ENCODE data around the gene CEL.

The CEL gene

DNA sequence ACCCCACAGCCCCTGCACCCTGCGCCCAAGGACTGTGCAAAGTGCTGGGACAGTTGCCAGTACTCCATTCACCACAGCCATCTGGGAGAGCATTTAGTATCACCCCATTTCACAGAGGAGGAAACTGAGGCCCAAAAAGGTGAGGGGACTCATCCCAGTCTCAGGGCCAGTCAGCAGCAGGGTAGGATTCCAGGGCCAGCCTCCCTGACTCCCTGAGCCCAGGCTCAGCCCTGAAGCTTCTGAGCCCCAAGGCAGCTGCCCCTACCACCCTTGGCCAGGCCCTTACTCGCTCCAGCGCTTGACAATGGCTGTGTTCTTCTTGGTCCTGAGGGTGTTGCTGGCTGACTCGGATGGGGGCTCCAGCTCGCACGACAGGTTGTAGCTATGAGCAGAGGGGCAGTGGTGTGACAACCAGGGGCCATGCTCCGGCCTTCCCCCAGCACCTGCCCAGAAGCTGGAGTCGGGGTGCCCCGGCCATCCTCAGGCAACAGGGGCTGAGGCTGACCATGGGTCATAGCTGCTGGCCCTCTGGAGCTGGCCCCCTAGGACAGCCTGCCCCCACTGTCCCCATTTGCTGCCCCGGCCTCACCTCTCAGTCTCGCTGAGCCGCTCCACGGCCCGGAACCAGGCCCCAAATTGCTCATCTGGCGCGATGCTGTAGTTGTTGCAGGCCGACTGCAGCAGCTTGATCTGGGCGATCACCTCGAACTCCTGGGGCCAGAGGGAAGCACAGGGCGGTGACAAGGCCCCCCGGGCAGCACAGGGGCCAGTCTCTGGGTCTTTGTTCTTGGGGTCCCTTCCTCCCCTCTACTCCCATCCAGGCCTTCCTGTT, 40.6 kb downstream of the CEL start:
- Histone ChIP-seq H3K36me3 (ENCODE audit: control insufficient read depth in 2 of 2, insufficient read depth in 1 of 2, low read length in 2 of 2) (peaks cover 0 to 96% of the 10 kb centered on the region in 2 experiments; a peak in 2 of 3 replicates), H3K4me1 (ENCODE audit: control insufficient read depth, insufficient read depth, low read length) (no peaks in the 10 kb centered on the region), H3K27ac (ENCODE audit: extremely low read depth, low read depth, low read length) (no peak overlapping the region), H3K9me3 (ENCODE audit: control insufficient read depth, insufficient read depth, low read depth, low read length) (no peaks in the 10 kb centered on the region), H3K4me3 (ENCODE audit: low read depth, low read length) (no peak overlapping the region)
- no peak for TF ChIP-seq ZNF777 (tag by site-specific recombination; IDR thresholded peaks at IDR 0.05; ENCODE audit: borderline replicate concordance)
- no peak for TF ChIP-seq ZIC2 (tag by site-specific recombination; IDR thresholded peaks at IDR 0.05)
- TF ChIP-seq FEZF1 (tag by site-specific recombination; IDR thresholded peaks at IDR 0.05) = no peak
- TF ChIP-seq ZNF133 (tag by site-specific recombination; IDR thresholded peaks at IDR 0.05) = no peak
- TF ChIP-seq ZNF843 (tag by site-specific recombination; IDR thresholded peaks at IDR 0.05) = no peak
- TF ChIP-seq ZBTB1 (tag by site-specific recombination; IDR thresholded peaks at IDR 0.05) = no peak
- TF ChIP-seq ZNF792 (tag by site-specific recombination; IDR thresholded peaks at IDR 0.05) = no peak
- POLR2A ChIA-PET = interaction anchor here (1.0 to 1.4 kb wide), 4 partner anchors 42 to 72 kb away, joined by 3 to 4 read pairs (median 3); partner anchors contain the start of gene GTF3C5
- CTCF ChIA-PET = interaction anchor here (0.6 to 22.4 kb wide), 22 partner anchors 8 to 805 kb away, joined by 3 to 342 read pairs (median 4); partner anchors contain the start of gene RALGDS

DNA sequence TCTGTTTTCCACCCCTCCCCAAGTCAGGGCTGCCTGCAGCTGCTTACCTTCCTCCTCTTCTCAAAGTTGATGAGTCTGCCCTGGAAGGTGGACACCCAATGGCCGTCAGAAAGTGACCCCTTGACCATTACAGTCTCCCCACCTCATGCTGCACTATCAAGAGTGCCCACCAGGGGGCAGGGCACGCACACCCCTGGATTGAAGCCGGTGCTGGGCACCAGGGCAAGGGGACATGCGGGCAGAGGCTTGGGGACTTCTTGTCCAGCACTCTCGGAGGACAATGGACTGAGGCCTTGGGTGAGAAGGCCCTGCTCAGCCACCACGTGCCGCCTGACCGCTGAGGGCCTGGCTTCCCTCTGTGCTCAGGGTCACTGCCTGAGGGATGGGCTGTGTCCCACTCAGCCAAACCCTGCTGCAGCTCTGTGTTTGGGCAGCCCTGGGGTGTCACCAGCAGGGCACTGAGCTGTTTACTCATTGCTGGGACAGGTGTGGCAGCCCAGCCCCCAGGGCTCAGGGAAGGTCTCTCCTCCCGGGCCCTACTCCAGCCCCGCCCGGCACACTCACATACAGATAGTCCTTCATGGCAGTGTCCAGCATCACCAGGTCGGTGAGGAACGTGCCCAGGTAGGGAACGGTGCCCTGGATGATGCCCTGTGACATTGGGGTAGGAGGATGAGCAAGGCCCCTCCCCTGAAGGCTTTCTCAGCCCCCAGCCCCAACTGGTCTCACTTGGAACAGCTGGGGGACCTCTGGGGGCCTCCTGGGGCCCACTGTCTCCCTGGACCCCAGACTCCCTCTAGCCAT, 41.6 kb downstream of the CEL start:
- H3K9me3 ChIP-seq (ENCODE audit: control insufficient read depth, insufficient read depth, low read depth, low read length) = no peaks in the 10 kb centered on the region
- H3K27ac ChIP-seq (ENCODE audit: extremely low read depth, low read depth, low read length) = no peak overlapping the region
- no peaks in the 10 kb centered on the region for H3K4me1 ChIP-seq (ENCODE audit: control insufficient read depth, insufficient read depth, low read length)
- ChIA-PET CTCF (interaction anchor here (0.6 to 22.4 kb wide), 22 partner anchors 9 to 623 kb away, joined by 3 to 342 read pairs (median 4); partner anchors contain the start of gene RALGDS), POLR2A (interaction anchor here (0.6 to 1.4 kb wide), 3 partner anchors 9 to 73 kb away, joined by 3 read pairs; partner anchors contain the start of gene GTF3C5)
- H3K4me3 ChIP-seq (ENCODE audit: low read depth, low read length) = no peak overlapping the region
- peaks cover 0 to 96% of the 10 kb centered on the region in 2 experiments; a peak in 2 of 3 replicates for H3K36me3 ChIP-seq (ENCODE audit: control insufficient read depth in 2 of 2, insufficient read depth in 1 of 2, low read length in 2 of 2)
- TF ChIP-seq ZNF571 (tag by site-specific recombination; IDR thresholded peaks at IDR 0.05) = no peak
- TF ChIP-seq ZBTB8A (tag by site-specific recombination; IDR thresholded peaks at IDR 0.05) = no peak
- TF ChIP-seq KLF1 (tag by site-specific recombination; IDR thresholded peaks at IDR 0.05) = peak; percentile 46
- TF ChIP-seq ZNF654 (tag by site-specific recombination; IDR thresholded peaks at IDR 0.05; ENCODE audit: low read depth) = peak; percentile 43
- TF ChIP-seq ZNF2 (tag by site-specific recombination; IDR thresholded peaks at IDR 0.05) = peak; percentile 57; the same call in 1 of the 2 replicates
- TF ChIP-seq, protein P1, sequence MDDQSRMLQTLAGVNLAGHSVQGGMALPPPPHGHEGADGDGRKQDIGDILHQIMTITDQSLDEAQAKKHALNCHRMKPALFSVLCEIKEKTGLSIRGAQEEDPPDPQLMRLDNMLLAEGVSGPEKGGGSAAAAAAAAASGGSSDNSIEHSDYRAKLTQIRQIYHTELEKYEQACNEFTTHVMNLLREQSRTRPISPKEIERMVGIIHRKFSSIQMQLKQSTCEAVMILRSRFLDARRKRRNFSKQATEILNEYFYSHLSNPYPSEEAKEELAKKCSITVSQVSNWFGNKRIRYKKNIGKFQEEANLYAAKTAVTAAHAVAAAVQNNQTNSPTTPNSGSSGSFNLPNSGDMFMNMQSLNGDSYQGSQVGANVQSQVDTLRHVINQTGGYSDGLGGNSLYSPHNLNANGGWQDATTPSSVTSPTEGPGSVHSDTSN (CRISPR knock-in tag; IDR thresholded peaks at IDR 0.05) = no peak
- no peak for TF ChIP-seq ZNF560 (tag by site-specific recombination; IDR thresholded peaks at IDR 0.05; ENCODE audit: borderline replicate concordance)
- no peak for TF ChIP-seq ZNF266 (tag by site-specific recombination; IDR thresholded peaks at IDR 0.05; ENCODE audit: low read depth)
- TF ChIP-seq ZNF544 (tag by site-specific recombination; IDR thresholded peaks at IDR 0.05) = no peak
- peak; percentile 78 for TF ChIP-seq BCL11A (tag by site-specific recombination; IDR thresholded peaks at IDR 0.05; ENCODE audit: low read depth)
- no peak for TF ChIP-seq KLF8 (tag by site-specific recombination; IDR thresholded peaks at IDR 0.05)
- TF ChIP-seq KLF16 (tag by site-specific recombination; IDR thresholded peaks at IDR 0.05) = no peak
- TF ChIP-seq, protein P2, sequence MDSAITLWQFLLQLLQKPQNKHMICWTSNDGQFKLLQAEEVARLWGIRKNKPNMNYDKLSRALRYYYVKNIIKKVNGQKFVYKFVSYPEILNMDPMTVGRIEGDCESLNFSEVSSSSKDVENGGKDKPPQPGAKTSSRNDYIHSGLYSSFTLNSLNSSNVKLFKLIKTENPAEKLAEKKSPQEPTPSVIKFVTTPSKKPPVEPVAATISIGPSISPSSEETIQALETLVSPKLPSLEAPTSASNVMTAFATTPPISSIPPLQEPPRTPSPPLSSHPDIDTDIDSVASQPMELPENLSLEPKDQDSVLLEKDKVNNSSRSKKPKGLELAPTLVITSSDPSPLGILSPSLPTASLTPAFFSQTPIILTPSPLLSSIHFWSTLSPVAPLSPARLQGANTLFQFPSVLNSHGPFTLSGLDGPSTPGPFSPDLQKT (IDR thresholded peaks at IDR 0.05; ENCODE audit: borderline replicate concordance, low read depth, low read length) = no peak
- TF ChIP-seq, protein P3, sequence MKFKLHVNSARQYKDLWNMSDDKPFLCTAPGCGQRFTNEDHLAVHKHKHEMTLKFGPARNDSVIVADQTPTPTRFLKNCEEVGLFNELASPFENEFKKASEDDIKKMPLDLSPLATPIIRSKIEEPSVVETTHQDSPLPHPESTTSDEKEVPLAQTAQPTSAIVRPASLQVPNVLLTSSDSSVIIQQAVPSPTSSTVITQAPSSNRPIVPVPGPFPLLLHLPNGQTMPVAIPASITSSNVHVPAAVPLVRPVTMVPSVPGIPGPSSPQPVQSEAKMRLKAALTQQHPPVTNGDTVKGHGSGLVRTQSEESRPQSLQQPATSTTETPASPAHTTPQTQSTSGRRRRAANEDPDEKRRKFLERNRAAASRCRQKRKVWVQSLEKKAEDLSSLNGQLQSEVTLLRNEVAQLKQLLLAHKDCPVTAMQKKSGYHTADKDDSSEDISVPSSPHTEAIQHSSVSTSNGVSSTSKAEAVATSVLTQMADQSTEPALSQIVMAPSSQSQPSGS (tag by site-specific recombination; IDR thresholded peaks at IDR 0.05; ENCODE audit: low read depth) = no peak
- no peak for TF ChIP-seq ZNF660 (tag by site-specific recombination; IDR thresholded peaks at IDR 0.05)
- peak; percentile 55; the same call in 1 of the 2 replicates for TF ChIP-seq BCL11B (tag by site-specific recombination; IDR thresholded peaks at IDR 0.05; ENCODE audit: low read depth)
- TF ChIP-seq, protein P4, sequence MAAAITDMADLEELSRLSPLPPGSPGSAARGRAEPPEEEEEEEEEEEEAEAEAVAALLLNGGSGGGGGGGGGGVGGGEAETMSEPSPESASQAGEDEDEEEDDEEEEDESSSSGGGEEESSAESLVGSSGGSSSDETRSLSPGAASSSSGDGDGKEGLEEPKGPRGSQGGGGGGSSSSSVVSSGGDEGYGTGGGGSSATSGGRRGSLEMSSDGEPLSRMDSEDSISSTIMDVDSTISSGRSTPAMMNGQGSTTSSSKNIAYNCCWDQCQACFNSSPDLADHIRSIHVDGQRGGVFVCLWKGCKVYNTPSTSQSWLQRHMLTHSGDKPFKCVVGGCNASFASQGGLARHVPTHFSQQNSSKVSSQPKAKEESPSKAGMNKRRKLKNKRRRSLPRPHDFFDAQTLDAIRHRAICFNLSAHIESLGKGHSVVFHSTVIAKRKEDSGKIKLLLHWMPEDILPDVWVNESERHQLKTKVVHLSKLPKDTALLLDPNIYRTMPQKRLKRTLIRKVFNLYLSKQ (tag by site-specific recombination; IDR thresholded peaks at IDR 0.05; ENCODE audit: borderline replicate concordance) = no peak
- TF ChIP-seq, protein P5, sequence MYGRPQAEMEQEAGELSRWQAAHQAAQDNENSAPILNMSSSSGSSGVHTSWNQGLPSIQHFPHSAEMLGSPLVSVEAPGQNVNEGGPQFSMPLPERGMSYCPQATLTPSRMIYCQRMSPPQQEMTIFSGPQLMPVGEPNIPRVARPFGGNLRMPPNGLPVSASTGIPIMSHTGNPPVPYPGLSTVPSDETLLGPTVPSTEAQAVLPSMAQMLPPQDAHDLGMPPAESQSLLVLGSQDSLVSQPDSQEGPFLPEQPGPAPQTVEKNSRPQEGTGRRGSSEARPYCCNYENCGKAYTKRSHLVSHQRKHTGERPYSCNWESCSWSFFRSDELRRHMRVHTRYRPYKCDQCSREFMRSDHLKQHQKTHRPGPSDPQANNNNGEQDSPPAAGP (tag by site-specific recombination; IDR thresholded peaks at IDR 0.05) = peak; percentile 14; the same call in 1 of the 2 replicates

Data from HEK293 (cell line).